AG04449 (cell line): ENCODE measurements around the gene CDK4.
"Not testable (repeated sequence)": the region's sequence is repeated elsewhere in the genome, so short reads cannot be mapped to it uniquely, and the experiment has no call there.

Experiments
- CTCF ChIA-PET: fragments of 350-600 bp; formaldehyde crosslinking; extraction: SDS; loops from one replicate; lab custom pipeline; 2021; ENCODE audit warnings: antibody characterized with exemption; lab: Yijun Ruan, JAX
- POLR2A ChIA-PET: fragments of 400-600, 350-600 bp; formaldehyde crosslinking; extraction: SDS; loops from one replicate; lab custom pipeline; 2020; ENCODE audit warnings: antibody characterized with exemption, inconsistent platforms; lab: Yijun Ruan, JAX
- DNase-seq: peaks from one replicate; pipeline ENCODE4 v3.0.0-alpha.2; 2010; ENCODE audit warnings: low read depth, low spot score
- H3K4me3 ChIP-seq: 2 replicates; pipeline ENCODE4 v1.5.1; 2011; ENCODE audit warnings: low read depth, mild to moderate bottlenecking, control low read depth, low read length
- CTCF ChIP-seq: IDR thresholded peaks from one replicate; pipeline ENCODE4 v1.5.1; 2011; ENCODE audit warnings: mild to moderate bottlenecking, moderate library complexity, low read length, control low read depth, inconsistent platforms; ENCODE audit not compliant: insufficient read depth; ENCODE audit errors: missing control alignments

CDK4 gene

GRCh38 chr12:57724003-57724935 is 27.8 kb downstream of the CDK4 start:
- no peak for DNase-seq
- no peak for TF ChIP-seq CTCF
- H3K4me3 ChIP-seq: no peak overlapping the region
- ChIA-PET POLR2A (no interaction called here), CTCF (interaction anchor here (0.9 to 5.3 kb wide), 5 partner anchors 10 to 93 kb away, joined by 3 to 82 read pairs (median 22); partner anchors contain the start of genes AGAP2, OS9 and TSPAN31)

GRCh38 chr12:57723630-57723962 is 28.5 kb downstream of the CDK4 start:
- ChIA-PET POLR2A (no interaction called here), CTCF (interaction anchor here (0.6 to 5.3 kb wide), 6 partner anchors 10 to 181 kb away, joined by 3 to 82 read pairs (median 3); partner anchors contain the start of gene AGAP2)
- no peak overlapping the region for H3K4me3 ChIP-seq
- TF ChIP-seq CTCF: no peak
- no peak for DNase-seq

- ChIA-PET POLR2A (interaction anchor here (0.7 kb wide), 1 partner anchor 10 kb away, joined by 3 read pairs; no protein-coding TSS in a partner anchor), CTCF (interaction anchor here (0.6 to 5.3 kb wide), 6 partner anchors 9 to 182 kb away, joined by 3 to 82 read pairs (median 3); partner anchors contain the start of gene AGAP2)
- DNase-seq: no peak
- TF ChIP-seq CTCF: no peak
- no peak overlapping the region for H3K4me3 ChIP-seq
Observed at GRCh38 chr12:57722716-57723629, 29.1 kb downstream of the CDK4 start.

GRCh38 chr12:57721846-57722608 is 30.1 kb downstream of the CDK4 start:
- not testable (repeated sequence) for H3K4me3 ChIP-seq, DNase-seq
- POLR2A ChIA-PET: interaction anchor here (0.7 kb wide), 1 partner anchor 11 kb away, joined by 3 read pairs; no protein-coding TSS in a partner anchor
- CTCF ChIA-PET: interaction anchor here (1.5 kb wide), 1 partner anchor 183 kb away, joined by 3 read pairs; no protein-coding TSS in a partner anchor

- ChIA-PET CTCF (interaction anchor here (1.5 to 2.0 kb wide), 2 partner anchors 29 to 139 kb away, joined by 4 to 5 read pairs; no protein-coding TSS in a partner anchor), POLR2A (interaction anchor here (0.6 to 0.8 kb wide), 2 partner anchors 12 to 124 kb away, joined by 3 read pairs; no protein-coding TSS in a partner anchor)
- TF ChIP-seq CTCF: no peak
- H3K4me3 ChIP-seq: no peak overlapping the region
- DNase-seq: no peak
Observed at GRCh38 chr12:57720606-57721595, 31.2 kb downstream of the CDK4 start.
